Spleen (tissue), 11 donors: ENCODE data around the gene KLHL5. TPM values are rescaled to one million over a fixed set of nuclear protein-coding genes. Genes with fewer than 3 reads are reported as not detected.

ENCODE experiments used
- DNase-seq: peaks from one replicate; pipeline ENCODE4 v3.0.0-alpha.2; 2020
- H3K27ac ChIP-seq, 8 donors: fragments of 200-600 bp; sonication (generic) in 7 of 8; 1 replicate in 4 of 8; 2 replicates in 4 of 8; pipeline versions ENCODE4 v1.5.0 to v1.8.0; 2016 to 2021; ENCODE audit warnings: inconsistent platforms in 4 of 8, mild to moderate bottlenecking in 4 of 8, moderate library complexity in 1 of 8
- H3K27me3 ChIP-seq, 7 donors: fragments of 200-600 bp; sonication (generic) in 6 of 7; replicated peaks in 1 of 7; 1 replicate in 4 of 7; 2 replicates in 3 of 7; pipeline versions ENCODE4 v1.5.0 to v1.8.0; 2016 to 2021; ENCODE audit warnings: inconsistent platforms in 3 of 7, mild to moderate bottlenecking in 1 of 7
- H3K36me3 ChIP-seq, 6 donors: fragments of 200-600 bp; sonication (generic) in 5 of 6; 1 replicate in 4 of 6; 2 replicates in 2 of 6; pipeline versions ENCODE4 v1.5.0 to v1.8.0; 2016 to 2021; ENCODE audit warnings: inconsistent platforms in 2 of 6
- H3K4me1 ChIP-seq, 6 donors: fragments of 200-600 bp; sonication (generic) in 5 of 6; 1 replicate in 3 of 6; 2 replicates in 3 of 6; pipeline versions ENCODE4 v1.5.0 to v1.8.0; 2016 to 2021; ENCODE audit warnings: inconsistent platforms in 3 of 6
- H3K4me3 ChIP-seq, 8 donors: fragments of 200-600 bp; sonication (generic) in 7 of 8; 1 replicate in 4 of 8; 2 replicates in 4 of 8; pipeline versions ENCODE4 v1.5.0 to v1.8.0; 2016 to 2021; ENCODE audit warnings: inconsistent platforms in 4 of 8, mild to moderate bottlenecking in 4 of 8, moderate library complexity in 2 of 8
- H3K9me3 ChIP-seq, 8 donors: fragments of 200-600 bp; sonication (generic) in 7 of 8; 1 replicate in 4 of 8; 2 replicates in 4 of 8; pipeline versions ENCODE4 v1.5.0 to v1.8.0; 2016 to 2021; ENCODE audit warnings: inconsistent platforms in 4 of 8
- CTCF ChIP-seq, 11 experiments: fragments of 200-600 bp in 7 of 11; fragments of 450-650 bp in 4 of 11; sonication (generic) in 4 of 11; IDR thresholded peaks in 8 of 11; conservative IDR thresholded peaks in 3 of 11; 1 replicate in 7 of 11; 2 replicates in 4 of 11; pipeline versions ENCODE4 v1.4.0 to v1.8.0; 2016 to 2021; ENCODE audit warnings: antibody characterized with exemption in 11 of 11, inconsistent platforms in 4 of 11, mild to moderate bottlenecking in 1 of 11
- POLR2A ChIP-seq, 3 donors: fragments of 450-650 bp; IDR thresholded peaks; one replicate each; pipeline ENCODE4 v1.5.1; 2017; ENCODE audit warnings: antibody characterized with exemption in 3 of 3, mild to moderate bottlenecking in 1 of 3
- POLR2AphosphoS5 ChIP-seq, 3 donors: sonication (generic); formaldehyde crosslinking; IDR thresholded peaks; one replicate each; pipeline ENCODE4 v1.5.1; 2017; ENCODE audit warnings: antibody characterized with exemption in 3 of 3
- WGBS, 5 donors: extraction: QIAGEN DNeasy Blood & Tissue Kit in 3 of 5; methylation state at CpG; one replicate each; pipeline versions ENCODE4 v1.1.5 to v1.1.7; 2013 to 2018; 5-methylcytosine and 5-hydroxymethylcytosine counted together
- intact Hi-C: fragments of 100-400 bp; cut with DNase I; formaldehyde crosslinking; loops from one replicate; pipeline ENCODE4 v1.15.0; 2023; ENCODE audit warnings: low total_unique reads
- polyA plus RNA-seq, 3 donors: library from polyadenylated mRNA; stranded (reverse); fragments of 200-250 nt; gene quantifications; one replicate each; pipeline ENCODE4 v1.2.1, GENCODE V29; 2013
- total RNA-seq, 7 donors: library from RNA; depleted of rRNA in 3 of 7; stranded (reverse); fragments of >200 nt in 3 of 7; fragmentation: NEBNext Ultra II Directional in 4 of 7; extraction: Animal tissue kit (Norgen Biotek cat#: 25700) in 4 of 7; gene quantifications; one replicate each; pipeline versions ENCODE4 v1.1.0 to v1.2.1, GENCODE V29; 2016 to 2021
- donor health status: healthy with polysubstance abuse.
- donor health status: DM: no; HTN: no; CAD: no; lungs with moderate emphysema.
- donor health status: DM: no; HTN: no; CAD: no.
- donor health status: Bipolar disorder and iron deficiency.
- donor health status: healthy.
- donor health status: DM: no; HTN: no; CAD: no.
- donor health status: DM: yes; HTN: yes; CAD: no.

The KLHL5 gene
- total and polyA plus RNA-seq, 10 donors: 7.5 to 46.9 (median 35.9) TPM

GRCh38 chr4:39157520-39157919 lies 95.5 kb downstream of the KLHL5 start:
- no peak for DNase-seq
- no peaks in the 10 kb centered on the region for H3K4me1 ChIP-seq
- no peak overlapping the region for H3K27ac ChIP-seq
- no peak for TF ChIP-seq POLR2A (IDR thresholded peaks at IDR 0.05)
- TF ChIP-seq CTCF (IDR thresholded peaks at IDR 0.05 in 8 of 11, conservative IDR thresholded peaks at IDR 0.05 in 3 of 11): no peak
- no peak for TF ChIP-seq POLR2AphosphoS5 (IDR thresholded peaks at IDR 0.05)
- no peaks in the 10 kb centered on the region for H3K9me3 ChIP-seq
- intact Hi-C loops: no loop called here
- H3K27me3 ChIP-seq: no peaks in the 10 kb centered on the region
- H3K4me3 ChIP-seq: no peak overlapping the region
- H3K36me3 ChIP-seq: no peaks in the 10 kb centered on the region
- WGBS, 5 donors: 82 to 95% (median 89%) methylated on average over 2 of the region's 2 CpGs

- DNase-seq: no peak
- H3K27ac ChIP-seq: peak overlapping the region in 7 of 8 donors; percentile 14 to 80 (median 69)
- H3K27me3 ChIP-seq: no peaks in the 10 kb centered on the region
- no peak overlapping the region for H3K4me3 ChIP-seq
- H3K36me3 ChIP-seq: no peaks in the 10 kb centered on the region
- TF ChIP-seq CTCF (IDR thresholded peaks at IDR 0.05 in 8 of 11, conservative IDR thresholded peaks at IDR 0.05 in 3 of 11) (no peak), POLR2AphosphoS5 (IDR thresholded peaks at IDR 0.05) (no peak), POLR2A (IDR thresholded peaks at IDR 0.05) (no peak)
- H3K9me3 ChIP-seq: peaks cover 0 to 6% (median 0%) of the 10 kb centered on the region in 8 donors
- peaks cover 0 to 32% (median 7%) of the 10 kb centered on the region in 6 donors for H3K4me1 ChIP-seq
- intact Hi-C loops: no loop called here
- 43 to 65% (median 53%) methylated on average over 3 of the region's 3 CpGs for WGBS, 5 donors
Observed at GRCh38 chr4:39166177-39166576, 104.1 kb downstream of the KLHL5 start.

GRCh38 chr4:39166669-39167068 lies 104.6 kb downstream of the KLHL5 start:
- TF ChIP-seq POLR2AphosphoS5 (IDR thresholded peaks at IDR 0.05) (no peak), POLR2A (IDR thresholded peaks at IDR 0.05) (no peak), CTCF (IDR thresholded peaks at IDR 0.05 in 8 of 11, conservative IDR thresholded peaks at IDR 0.05 in 3 of 11) (no peak)
- intact Hi-C loops: no loop called here
- DNase-seq: no peak

GRCh38 chr4:39169426-39169825 lies 107.4 kb downstream of the KLHL5 start:
- Histone ChIP-seq H3K36me3 (no peaks in the 10 kb centered on the region), H3K4me1 (peaks cover 0 to 32% (median 7%) of the 10 kb centered on the region in 6 donors), H3K27ac (no peak overlapping the region), H3K9me3 (peaks cover 0 to 6% (median 0%) of the 10 kb centered on the region in 8 donors), H3K4me3 (no peak overlapping the region), H3K27me3 (no peaks in the 10 kb centered on the region)
- DNase-seq: no peak
- intact Hi-C loops: no loop called here
- TF ChIP-seq POLR2A (IDR thresholded peaks at IDR 0.05) (no peak), CTCF (IDR thresholded peaks at IDR 0.05 in 8 of 11, conservative IDR thresholded peaks at IDR 0.05 in 3 of 11) (no peak), POLR2AphosphoS5 (IDR thresholded peaks at IDR 0.05) (no peak)
- WGBS, 5 donors: 28 to 68% (median 55%) methylated on average over 3 of the region's 3 CpGs

More at GRCh38 chr4:39166669-39167068, 104.6 kb downstream of the KLHL5 start:
- Histone ChIP-seq H3K4me1 (peaks cover 0 to 32% (median 7%) of the 10 kb centered on the region in 6 donors), H3K9me3 (peaks cover 0 to 6% (median 0%) of the 10 kb centered on the region in 8 donors), H3K27ac (peak overlapping the region in 7 of 8 donors; percentile 14 to 80 (median 69)), H3K36me3 (no peaks in the 10 kb centered on the region), H3K4me3 (no peak overlapping the region), H3K27me3 (no peaks in the 10 kb centered on the region)
- WGBS, 5 donors: 65 to 84% (median 77%) methylated on average over 7 of the region's 7 CpGs
